NCI-H2196 treated with DMSO at 0.1 percent for 48 hours (cell line): ENCODE measurements around the gene LRMDA.

Source experiments
- DNase-seq: peaks from one replicate; lab custom pipeline; 2025; ENCODE audit not compliant: unreplicated experiment; lab: John Stamatoyannopoulos, UW

Gene LRMDA

DNA sequence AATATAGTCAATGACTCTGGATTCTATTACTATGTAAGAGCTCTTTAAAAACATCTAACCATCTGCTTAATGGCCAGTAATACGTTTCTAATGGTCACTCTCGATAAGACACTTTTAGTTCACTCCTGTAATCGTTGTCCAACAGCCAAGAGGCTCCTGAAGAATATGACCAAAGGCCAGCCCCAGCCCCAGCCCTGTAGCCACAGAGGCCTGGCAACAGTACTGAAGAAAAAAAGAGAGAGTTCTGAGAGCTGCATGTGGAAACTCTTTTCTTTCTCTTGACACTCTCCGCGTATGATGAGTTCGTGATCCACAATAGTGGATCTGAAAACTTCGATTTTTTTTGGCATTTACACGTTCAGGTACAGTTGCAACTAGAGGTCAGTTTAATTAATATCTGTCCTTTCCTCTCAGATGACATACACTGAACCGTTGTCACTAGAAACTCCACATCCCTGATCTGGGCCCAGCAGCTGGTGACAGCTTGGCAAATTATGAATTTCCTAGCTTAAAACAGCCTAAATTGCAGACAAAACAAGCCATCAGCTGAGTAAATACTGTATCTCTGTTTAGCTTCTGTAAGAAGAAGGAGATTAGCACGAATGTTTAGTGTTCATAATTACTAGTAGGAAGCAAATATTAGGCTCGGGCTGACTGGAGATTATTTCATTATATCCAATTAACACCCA, 456.7 kb downstream of the LRMDA start:
- DNase-seq, result no peak

DNA sequence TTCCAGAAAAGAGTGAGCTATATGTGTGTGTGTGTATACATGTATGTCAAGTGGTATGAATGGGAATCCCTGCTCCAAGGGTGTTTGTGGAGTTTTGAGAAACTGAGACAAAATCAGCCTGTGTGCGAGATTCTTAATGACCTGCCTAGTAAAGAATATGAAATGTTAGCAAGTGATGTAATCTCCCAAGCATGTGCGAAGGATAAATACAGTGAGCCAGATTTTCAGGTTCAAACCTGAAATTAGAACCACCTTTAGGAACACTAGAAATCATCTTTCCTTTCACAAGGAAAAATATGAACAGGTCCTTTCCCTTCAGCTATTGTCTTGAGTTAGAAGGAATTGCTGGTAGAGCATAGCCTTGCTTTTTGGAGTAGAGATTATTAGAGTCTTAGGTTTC, 457.6 kb downstream of the LRMDA start:
- DNase-seq, result no peak

DNA sequence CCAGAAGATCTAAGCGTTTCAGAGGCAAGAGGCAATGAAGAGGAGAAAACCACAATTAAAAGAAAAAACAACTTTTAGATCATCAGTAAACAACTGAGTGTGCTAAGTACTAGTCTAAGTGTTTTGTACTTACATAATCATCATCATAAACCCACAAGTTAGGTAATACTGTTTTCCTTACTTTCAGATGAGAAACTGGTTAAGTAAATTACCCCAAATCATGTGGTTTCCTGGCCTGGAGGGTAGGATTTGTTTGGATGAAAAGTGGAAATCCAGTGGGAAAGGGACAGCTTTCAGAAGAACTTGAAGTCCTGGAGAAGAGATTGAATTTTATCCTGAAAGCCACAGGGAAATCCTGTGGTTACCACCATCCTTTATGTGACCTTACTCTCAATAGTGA, 463.3 kb downstream of the LRMDA start:
- no peak for DNase-seq

DNA sequence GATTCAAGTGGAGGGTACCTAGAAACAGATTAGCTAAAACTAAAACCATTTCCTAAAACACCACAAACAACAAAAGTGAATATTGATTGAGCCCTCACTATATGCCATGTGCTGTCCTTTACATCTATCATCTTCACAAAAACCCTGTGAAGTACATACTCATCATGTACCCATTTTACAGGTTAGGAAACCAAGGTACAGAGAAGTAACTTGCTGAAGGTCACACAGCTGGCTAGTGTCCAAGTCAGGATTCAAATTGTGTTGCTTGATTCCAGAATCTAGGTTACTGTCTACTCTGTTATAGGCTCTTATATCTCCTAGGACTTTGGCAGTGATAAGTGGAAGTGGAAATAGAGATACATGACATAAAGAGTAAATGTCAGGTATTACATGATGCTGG, 463.8 kb downstream of the LRMDA start:
- DNase-seq, result no peak

DNA sequence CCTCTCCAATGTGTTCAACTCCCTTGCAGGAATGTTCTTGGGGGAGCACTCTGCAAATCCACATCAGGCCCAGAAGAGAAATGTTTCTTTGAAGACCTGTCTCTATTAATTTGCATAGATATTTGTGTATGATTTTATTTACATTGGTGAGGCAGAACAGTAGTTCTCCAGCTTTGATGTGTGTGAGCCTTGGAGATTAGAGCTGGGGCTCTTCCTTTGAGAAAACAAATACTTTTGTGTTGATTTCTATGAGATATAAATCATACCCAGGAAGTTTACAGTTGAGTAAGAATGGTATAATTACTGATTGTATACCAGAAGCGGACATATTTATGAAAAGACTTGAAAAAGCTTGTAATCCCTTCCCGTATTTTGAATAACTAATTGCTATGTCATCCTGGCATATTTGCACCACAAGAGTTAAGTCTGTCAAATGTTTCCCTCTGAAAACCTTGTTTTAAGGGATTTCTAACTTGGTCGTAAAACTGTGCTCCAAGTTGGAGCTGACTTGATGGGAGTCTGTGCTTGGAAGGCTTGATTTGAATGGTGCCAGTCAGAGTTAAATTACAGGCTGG, 468.5 kb downstream of the LRMDA start:
- DNase-seq, result no peak

DNA sequence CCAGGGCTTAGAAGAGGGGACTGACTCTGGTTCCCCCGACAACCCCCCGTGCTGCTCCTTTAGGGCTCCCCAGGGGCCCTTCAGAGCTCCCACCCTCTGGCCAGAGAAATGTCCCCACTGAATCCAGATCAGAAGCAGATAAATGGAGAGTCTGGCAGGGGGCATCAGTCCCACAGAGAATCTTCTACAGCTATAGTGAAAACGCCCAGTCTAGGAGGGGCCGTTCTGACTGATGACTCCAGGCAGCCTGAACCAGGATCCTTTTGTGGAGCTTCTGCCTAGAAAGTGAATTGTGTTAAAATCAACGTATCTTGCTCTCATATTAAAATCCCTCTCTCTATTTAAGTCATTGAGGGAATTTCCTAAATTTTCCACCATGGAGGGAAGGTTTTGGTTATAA, 471.4 kb downstream of the LRMDA start:
- DNase-seq, result no peak

DNA sequence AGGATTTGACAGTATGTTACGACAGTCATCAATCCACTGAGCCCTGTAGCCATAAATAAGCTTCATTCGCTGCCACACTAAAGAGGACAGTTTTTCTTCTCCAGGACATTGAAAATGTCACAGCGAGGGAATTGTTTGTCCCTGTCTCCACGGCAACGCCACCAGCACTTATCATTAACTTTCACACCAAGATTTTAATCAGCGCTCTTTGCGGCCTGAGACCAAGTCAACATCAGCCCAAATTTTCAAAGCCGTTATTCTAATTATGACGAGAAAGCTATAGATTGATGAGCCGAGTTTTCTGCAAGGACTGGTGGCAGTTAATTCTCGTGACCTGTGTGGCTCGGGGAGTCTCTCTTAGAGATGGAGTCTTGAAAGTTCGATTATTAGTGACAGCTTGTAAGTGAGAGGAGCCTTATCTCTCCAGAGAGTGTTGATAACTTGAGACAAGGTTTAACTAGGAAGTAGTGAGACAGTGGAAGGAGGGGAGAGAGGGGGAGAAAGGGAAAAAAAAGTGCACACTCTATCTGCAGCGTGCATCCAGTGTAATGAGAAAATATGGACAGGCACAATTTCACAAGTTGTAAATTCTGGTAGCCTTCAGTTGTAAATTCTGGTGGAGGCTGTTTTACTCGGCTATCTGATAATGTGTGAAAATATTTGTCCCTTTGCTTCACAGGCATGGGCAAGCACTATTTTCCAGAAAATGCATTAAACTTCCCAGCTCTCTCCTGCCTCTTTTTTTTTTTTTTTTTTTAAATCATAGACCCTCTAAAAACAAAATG, 473.3 kb downstream of the LRMDA start:
- DNase-seq, result no peak

DNA sequence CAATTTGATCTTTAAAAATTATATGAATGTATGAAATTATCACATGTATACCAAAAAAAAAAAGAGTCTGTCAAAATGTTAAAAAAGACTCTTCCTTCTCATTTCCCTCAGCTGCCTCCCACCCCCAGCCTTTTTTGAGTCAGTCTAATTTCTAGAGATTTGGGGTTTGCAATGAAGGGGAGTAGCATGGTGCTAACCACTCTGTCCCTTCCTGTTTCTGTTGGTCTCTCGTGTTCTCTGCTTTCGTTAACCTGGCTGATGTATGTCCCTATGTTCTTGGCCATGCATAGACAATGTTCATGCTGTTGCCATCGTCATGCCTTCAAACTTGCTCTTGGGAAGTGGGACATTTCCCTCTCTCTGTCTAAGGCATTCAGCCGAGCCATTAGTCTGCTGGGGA, 474.1 kb downstream of the LRMDA start:
- DNase-seq, result no peak

DNA sequence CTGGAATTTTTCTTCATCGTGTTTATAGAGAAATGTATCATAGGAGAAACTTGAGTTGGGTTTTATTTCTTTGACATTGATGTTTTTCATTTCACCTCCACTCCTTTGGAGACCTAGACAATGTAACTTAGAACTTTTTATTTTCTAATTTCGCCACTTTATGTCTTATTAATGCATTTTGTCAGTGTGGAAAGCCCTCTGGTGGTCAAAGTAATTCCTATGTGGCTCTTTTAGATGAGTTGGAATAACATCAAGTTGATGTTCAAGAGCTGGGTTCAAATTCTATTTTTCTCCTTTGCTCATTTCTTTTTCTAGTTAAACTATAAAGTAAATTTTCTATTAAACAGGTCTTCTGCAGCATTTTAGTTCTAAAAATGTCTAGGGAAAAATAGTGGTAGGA, 478.6 kb downstream of the LRMDA start:
- DNase-seq, result no peak

DNA sequence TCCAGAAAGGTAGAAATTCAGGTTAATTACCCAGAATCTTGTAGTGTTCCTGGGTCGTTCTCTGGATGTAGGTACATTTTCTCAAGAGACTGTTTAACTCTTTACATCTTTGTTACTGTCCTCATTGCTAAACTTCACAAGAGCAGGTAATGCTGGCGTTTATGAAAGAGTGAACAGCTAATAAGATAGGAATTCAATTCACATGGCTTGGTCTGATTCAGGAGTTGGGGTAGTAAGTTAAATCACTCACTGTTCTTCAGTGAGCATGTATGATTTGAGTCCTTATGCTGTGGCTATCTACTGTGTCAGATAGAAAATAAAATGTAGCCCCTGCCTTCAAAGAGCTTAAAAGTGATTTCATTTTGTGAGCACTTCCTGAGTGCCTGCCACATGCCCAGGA, 480.0 kb downstream of the LRMDA start:
- no peak for DNase-seq

DNA sequence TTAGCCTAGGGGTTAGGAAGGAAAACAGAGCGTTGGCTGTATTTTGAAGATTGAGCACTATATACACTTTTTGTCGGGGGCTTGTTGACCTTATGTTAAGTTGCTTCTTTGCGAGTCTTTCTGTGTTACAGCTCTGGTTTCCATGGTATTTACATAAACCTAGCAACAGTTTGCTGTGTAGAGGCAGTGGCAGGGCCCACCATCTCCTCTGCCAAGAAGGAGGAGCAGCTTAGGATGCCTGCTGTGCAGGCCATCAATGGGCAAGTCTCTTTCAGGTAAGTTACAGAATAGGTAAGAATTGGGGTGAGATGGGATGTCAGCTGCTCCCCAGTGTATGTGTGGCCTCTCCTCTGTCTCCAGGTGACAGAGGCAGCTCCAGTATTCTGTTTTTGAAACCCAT, 485.5 kb downstream of the LRMDA start:
- DNase-seq, result no peak

DNA sequence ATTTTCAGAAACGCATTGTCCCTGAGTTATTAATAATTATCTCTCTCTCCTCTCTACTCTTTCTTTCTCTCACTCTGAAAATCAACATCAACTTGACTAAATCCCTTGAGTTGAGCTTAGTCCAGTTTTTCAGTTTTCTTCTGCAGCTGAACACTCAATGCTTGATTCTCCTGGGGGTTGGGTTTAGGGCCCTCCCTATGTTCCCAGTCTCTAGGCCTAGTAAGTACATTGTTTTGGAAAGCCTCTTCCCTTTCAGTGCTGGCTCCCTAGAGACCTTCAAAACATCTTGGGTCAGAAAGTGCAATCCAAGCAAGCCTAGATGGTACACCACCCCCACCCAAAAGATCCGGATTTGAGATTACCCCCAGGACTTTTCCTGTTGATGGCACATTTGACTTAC, 488.5 kb downstream of the LRMDA start:
- no peak for DNase-seq

DNA sequence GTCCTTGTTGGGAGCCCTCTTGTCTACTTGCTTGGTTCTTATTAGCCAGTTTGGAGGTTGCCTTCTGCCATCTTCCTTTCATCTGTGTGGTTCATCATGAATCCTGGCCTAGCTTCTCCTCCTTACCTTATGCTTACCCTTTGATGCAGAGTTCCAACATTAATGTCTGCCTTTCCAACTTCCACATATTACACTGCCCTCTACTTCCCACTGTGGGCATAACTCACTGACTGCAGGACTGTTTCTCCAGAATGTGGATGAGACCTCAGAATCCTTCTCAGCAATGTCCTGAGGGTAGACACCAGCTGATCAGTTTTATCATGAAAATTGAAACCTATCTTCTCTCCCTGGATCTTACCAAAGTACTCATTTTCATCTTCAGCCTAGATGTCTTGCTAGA, 491.0 kb downstream of the LRMDA start:
- no peak for DNase-seq

DNA sequence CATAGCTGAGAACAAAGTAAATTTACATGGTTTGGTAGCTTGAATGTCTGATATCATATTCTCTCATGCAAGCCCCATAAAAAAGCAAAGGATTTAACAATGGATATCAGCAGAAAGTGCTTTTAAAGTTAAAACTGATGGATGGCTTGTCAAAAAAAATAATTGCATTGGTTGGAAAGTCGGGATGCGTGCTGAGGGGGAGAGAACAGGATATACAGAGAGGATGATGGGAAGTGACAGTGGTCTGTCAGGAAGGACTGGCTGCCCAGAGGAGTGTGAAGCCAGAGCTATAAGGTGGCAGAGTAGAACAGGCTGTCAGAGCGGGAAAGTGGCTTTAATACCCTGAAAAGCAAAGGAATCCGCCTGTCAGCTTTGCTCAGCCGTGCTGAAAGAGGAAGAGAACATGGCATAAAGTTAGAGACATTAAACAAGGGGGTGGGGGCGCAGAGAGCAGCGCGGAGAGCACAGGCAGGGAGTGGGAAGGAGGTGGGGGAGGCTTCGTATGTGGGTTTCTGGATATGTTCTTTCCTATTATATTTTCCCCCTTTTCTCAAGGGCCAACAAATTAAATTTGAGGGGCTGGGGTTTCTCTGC, 493.0 kb downstream of the LRMDA start:
- no peak for DNase-seq

DNA sequence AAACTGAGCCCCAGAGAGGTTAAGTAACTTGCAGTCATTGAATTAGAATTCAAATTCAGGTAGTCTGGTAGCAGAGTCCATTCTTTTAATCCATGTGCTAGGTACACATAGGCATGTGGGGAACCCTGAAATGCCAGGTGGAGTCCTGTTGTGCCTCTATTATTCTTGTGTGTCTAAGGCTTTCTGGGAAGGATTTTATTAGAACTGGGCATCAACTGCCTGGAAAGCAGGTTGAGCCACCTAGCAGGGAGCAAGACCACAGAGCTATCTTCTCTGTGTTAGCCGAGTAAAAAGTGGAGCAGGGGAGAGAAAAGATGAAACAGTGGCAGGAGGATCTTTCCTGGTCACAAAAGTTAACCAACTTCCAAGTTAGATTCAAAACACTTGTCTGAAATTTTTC, 494.6 kb downstream of the LRMDA start:
- DNase-seq, result no peak

DNA sequence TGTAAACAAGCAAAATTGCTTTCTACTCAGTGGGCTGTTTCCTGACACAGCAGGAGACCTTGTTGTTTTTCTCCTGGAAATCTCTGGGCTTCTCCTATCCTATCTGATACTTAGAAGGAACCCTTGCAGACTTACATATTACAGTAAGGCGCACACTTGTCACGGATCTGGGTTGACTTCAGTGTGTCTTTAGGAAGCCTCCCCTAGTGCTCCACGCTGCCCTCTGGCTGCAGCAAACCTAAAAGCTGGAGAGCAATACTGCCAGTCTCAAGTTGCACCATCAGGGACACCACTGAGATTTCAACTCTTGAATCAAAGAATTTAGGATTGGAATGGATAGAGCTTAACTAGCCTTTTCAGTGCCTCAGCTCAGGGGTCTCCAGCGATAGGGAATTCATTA, 495.3 kb downstream of the LRMDA start:
- no peak for DNase-seq

DNA sequence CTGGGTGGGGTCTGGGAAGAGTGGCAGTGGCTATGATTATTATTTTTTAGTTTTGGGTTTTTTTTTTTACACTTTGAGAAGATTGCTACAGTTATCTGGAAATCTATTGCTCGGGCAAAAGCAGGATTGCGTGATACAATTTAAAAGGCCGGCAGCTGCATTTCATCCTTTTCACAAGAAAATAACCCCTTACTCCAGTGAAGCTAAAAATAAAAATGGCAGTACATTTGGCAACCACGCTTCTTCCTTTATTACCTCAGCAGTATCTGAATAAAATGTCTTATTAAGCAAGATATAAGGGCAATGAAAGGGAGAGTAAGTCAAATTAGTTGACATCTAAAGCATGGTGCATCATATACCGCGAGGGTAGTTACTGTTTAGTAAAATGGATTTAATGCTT, 496.8 kb downstream of the LRMDA start:
- DNase-seq, result no peak

DNA sequence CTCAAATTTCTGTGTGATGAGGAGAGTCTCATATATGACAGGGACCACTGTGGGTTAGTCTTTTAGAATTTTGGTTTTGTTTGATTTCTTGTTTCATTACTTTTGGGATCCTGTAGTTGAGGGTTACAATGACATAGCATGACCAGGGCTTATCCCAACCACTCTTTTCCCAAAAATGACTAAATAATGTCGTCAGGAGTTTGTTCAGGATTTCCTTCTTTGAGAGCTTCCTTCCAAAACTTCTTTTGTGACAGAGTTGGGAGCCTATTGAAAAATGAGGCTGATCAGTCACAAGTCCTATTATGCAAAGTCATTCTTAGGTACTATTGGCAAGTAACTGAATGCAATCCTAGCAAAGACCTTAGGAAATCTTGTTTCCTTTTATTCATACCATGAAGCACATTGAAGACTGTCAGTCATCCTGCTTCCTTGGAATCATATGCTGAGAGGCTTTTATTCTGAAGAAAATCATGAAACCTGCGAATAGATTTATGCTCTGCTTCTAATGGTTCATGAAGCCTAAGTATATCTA, 498.3 kb downstream of the LRMDA start:
- no peak for DNase-seq

DNA sequence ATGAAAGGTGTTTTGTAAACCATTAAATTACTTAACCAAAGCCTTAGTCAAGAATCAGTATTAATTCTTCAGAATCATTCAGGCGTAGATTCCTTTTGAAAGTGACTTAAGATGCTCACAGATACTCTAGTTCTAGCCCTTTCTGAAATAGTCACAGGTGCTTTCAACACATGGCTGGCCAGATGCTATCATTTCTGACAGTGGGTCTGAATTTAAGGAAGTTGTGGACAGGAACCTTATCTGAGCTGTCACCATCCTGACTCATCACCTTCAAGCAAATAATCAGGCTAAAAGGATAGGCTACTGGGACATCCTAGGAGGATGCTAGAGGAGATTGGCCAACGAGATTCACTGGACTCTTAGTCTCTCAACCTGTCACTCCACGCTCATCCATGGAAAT, 501.5 kb downstream of the LRMDA start:
- DNase-seq, result no peak

DNA sequence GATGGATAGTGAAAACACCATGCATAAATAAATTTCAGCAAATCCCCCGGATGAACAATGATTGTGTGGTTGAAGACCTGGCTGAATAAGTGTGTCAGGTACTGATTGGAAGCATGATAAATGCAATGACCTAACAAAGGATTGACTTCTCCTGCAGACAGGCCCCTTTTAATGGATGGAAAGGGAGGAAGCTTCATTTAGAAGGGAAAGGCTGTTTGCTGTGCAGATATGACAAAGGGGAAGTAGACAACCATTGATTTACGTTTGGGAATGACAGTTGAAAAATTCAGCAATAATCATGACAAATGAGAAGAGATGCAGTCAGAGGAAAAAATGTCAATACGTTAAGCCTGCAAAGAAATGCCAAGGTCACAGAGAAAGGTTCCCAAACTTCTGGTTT, 503.8 kb downstream of the LRMDA start:
- DNase-seq, result no peak

DNA sequence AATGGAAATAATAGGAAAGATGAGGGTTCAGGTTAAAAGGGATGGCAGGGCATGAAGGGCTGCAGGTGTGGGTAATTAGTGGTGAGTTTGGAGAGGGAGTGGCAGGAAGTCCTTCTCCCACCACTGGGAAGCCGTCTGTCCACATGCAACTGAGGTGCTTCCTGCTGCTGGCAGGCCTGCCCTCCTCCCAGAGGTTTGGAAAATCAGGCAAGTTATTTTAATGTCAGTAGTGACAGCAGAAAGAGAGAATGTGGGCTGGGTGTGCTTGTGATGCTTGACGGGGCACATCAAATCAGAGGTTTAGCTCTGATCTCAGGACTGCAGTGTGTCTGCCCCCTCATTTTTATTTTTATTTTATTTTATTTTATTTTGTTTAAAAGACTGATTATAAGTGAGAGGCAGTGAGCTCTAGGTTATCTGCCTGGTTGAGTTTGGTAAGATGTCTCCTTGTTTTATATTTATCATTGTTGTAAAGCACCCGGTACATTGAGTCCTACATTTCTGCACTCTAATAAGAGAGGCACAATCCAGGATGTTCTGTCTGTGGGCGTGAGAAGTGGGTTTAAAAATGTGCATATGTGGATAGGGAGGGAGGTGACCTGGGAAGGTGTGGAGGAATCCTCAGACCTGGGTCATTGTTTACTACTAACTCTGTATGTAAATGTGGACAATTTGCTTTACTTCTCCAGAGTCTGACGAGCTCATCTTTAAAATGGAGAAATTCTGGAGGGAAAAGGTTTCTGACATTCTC, 504.4 kb downstream of the LRMDA start:
- no peak for DNase-seq
